Ovary (tissue), 3 donors: ENCODE measurements around the gene GKN2.

Experiments
- EP300 ChIP-seq: sonication (generic); formaldehyde crosslinking; IDR thresholded peaks from one replicate; pipeline ENCODE4 v1.6.1; 2017; ENCODE audit warnings: antibody characterized with exemption
- TF ChIP-seq, protein P1 (sequence below), 3 donors: fragments of 450-650 bp in 2 of 3; fragments of 200-600 bp in 1 of 3; IDR thresholded peaks; one replicate each; pipeline versions ENCODE4 v1.5.1 to v1.8.0; 2016 to 2022; ENCODE audit warnings: antibody characterized with exemption in 3 of 3, mild to moderate bottlenecking in 1 of 3
- donor health status: DM: no; HTN: no; CAD: no.

DNA sequence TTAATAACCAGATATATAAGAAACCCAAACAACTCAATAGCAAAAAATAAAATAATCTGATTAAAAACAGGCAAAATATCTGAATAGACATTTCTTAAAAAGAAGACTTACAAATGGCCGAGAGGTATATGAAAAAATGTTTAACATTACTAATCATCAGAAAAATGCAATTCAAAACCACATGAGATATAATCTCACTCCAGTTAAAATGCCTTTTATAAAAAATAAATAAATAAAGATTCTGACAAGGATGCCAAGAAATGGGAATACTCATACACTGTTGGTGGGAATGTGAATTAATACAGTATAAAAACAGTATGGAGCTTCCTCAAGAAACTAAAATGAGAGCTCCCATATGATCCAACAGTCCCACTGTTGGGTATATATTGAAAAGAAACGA lies 47.6 kb downstream of the GKN2 start:
- TF ChIP-seq, protein P1, sequence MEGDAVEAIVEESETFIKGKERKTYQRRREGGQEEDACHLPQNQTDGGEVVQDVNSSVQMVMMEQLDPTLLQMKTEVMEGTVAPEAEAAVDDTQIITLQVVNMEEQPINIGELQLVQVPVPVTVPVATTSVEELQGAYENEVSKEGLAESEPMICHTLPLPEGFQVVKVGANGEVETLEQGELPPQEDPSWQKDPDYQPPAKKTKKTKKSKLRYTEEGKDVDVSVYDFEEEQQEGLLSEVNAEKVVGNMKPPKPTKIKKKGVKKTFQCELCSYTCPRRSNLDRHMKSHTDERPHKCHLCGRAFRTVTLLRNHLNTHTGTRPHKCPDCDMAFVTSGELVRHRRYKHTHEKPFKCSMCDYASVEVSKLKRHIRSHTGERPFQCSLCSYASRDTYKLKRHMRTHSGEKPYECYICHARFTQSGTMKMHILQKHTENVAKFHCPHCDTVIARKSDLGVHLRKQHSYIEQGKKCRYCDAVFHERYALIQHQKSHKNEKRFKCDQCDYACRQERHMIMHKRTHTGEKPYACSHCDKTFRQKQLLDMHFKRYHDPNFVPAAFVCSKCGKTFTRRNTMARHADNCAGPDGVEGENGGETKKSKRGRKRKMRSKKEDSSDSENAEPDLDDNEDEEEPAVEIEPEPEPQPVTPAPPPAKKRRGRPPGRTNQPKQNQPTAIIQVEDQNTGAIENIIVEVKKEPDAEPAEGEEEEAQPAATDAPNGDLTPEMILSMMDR (IDR thresholded peaks at IDR 0.05), result no peak
- TF ChIP-seq EP300, result no peak
